OCI-LY3 (cell line): ENCODE data around the gene HSF2BP.

Source experiments
- H2AFZ ChIP-seq: fragments of 200-600, 300-600 bp; shearing (Covaris generic); 2 replicates; pipeline ENCODE4 v1.6.0; 2014; ENCODE audit warnings: antibody characterized with exemption, low read depth, low read length
- H3K27ac ChIP-seq: fragments of 200-600, 300-600 bp; sonication (generic); 2 replicates; pipeline ENCODE4 v1.5.1; 2014; ENCODE audit warnings: mild to moderate bottlenecking, low read length, moderate library complexity, mixed read lengths
- H3K27me3 ChIP-seq: fragments of 200-600, 300-600 bp; sonication (generic); 2 replicates; pipeline ENCODE4 v1.6.1; 2014; ENCODE audit warnings: low read depth, low read length, mixed read lengths
- H3K36me3 ChIP-seq: fragments of 200-600, 300-600 bp; sonication (generic); replicated peaks from 2 replicates; pipeline ENCODE3; 2014; ENCODE audit warnings: low read depth, low read length, mixed read lengths
- H3K4me1 ChIP-seq: fragments of 300-600, 200-600 bp; sonication (generic); 2 replicates; pipeline ENCODE4 v1.6.1; 2014; ENCODE audit warnings: low read length, mixed read lengths
- H3K4me2 ChIP-seq: fragments of 200-600, 300-600 bp; sonication (generic); 2 replicates; pipeline ENCODE4 v1.6.1; 2014; ENCODE audit warnings: low read length, mixed read lengths
- H3K4me3 ChIP-seq: fragments of 300-600, 200-600 bp; sonication (generic); 2 replicates; pipeline ENCODE4 v1.5.1; 2014; ENCODE audit warnings: antibody characterized with exemption, mild to moderate bottlenecking, low read length, moderate library complexity
- H3K79me2 ChIP-seq: fragments of 300-600, 200-600 bp; shearing (Covaris generic); 2 replicates; pipeline ENCODE4 v1.6.1; 2014; ENCODE audit warnings: mild to moderate bottlenecking, low read length, mixed read lengths
- H3K9ac ChIP-seq: fragments of 300-600, 200-600 bp; shearing (Covaris generic); 2 replicates; pipeline ENCODE4 v1.6.0; 2014; ENCODE audit warnings: mild to moderate bottlenecking, low read length, moderate library complexity
- H3K9me3 ChIP-seq: fragments of 200-600, 300-600 bp; shearing (Covaris generic); 2 replicates; pipeline ENCODE4 v1.6.1; 2014; ENCODE audit warnings: low read length, mixed read lengths; ENCODE audit not compliant: insufficient read depth
- H4K20me1 ChIP-seq: fragments of 200-600, 300-600 bp; sonication (generic); 2 replicates; pipeline ENCODE4 v1.6.1; 2016; ENCODE audit warnings: low read length, mixed read lengths; ENCODE audit not compliant: insufficient read depth
- CTCF ChIP-seq: fragments of 200-600, 300-600 bp; sonication (generic); IDR thresholded peaks from 2 replicates; pipeline ENCODE4 v1.5.1; 2014; ENCODE audit warnings: antibody characterized with exemption, low read length, low read depth
- EZH2phosphoT487 ChIP-seq: fragments of 200-600 bp; shearing (Covaris generic); IDR thresholded peaks from 2 replicates; pipeline ENCODE4 v1.6.1; 2018; ENCODE audit warnings: antibody characterized with exemption, mixed run types, low read depth

Gene HSF2BP

DNA sequence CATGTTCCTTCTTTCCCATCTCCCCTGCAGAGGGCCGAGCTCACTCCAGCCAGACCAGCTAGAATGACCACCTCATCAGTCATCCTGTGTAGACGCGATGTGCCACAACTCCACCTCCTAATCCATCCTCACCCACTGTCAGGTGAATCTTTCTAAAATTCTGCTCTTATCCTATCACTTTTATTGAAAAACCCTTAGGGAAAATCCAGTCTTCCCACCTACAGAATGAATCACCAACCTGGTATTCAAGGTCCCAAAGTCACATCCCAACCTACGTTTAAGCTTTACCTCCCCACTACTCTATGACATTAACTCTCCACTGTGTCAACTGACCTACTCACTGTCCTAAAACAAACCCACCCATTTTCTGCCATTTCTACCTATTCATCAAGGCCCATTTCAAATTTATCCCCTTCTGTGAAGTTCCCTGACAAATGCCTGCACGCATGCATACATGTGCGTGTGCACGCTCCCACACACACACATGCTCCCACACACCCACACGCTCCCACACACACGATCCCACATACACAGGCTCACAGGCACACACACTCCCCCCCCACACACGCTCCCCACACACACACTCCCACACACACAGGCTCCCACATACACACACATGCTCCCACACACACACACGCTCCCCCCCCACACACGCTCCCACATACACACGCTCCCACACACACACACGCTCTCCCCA lies 27.7 kb downstream of the HSF2BP start:
- Histone ChIP-seq H3K4me2 (no peak overlapping the region), H3K4me1 (no peaks in the 10 kb centered on the region), H3K27me3 (no peaks in the 10 kb centered on the region), H3K9ac (no peak overlapping the region), H2AFZ (no peak overlapping the region), H4K20me1 (no peaks in the 10 kb centered on the region), H3K79me2 (no peaks in the 10 kb centered on the region), H3K4me3 (no peak overlapping the region), H3K27ac (no peak overlapping the region), H3K9me3 (no peaks in the 10 kb centered on the region), H3K36me3 (no peaks in the 10 kb centered on the region)
- TF ChIP-seq EZH2phosphoT487 (no peak), CTCF (no peak)

GRCh38 chr21:43627527-43627926 lies 31.8 kb downstream of the HSF2BP start:
- Histone ChIP-seq H3K79me2 (no peaks in the 10 kb centered on the region), H3K9me3 (no peaks in the 10 kb centered on the region), H3K27me3 (no peaks in the 10 kb centered on the region), H3K4me3 (no peak overlapping the region), H3K4me2 (no peak overlapping the region), H2AFZ (no peak overlapping the region), H3K4me1 (no peaks in the 10 kb centered on the region), H3K9ac (no peak overlapping the region), H4K20me1 (no peaks in the 10 kb centered on the region), H3K27ac (no peak overlapping the region), H3K36me3 (no peaks in the 10 kb centered on the region)
- no peak for TF ChIP-seq CTCF

- Histone ChIP-seq H3K4me1 (no peaks in the 10 kb centered on the region), H3K9me3 (no peaks in the 10 kb centered on the region), H3K9ac (no peak overlapping the region), H3K79me2 (no peaks in the 10 kb centered on the region), H3K36me3 (no peaks in the 10 kb centered on the region), H3K27ac (no peak overlapping the region), H3K4me2 (no peak overlapping the region), H3K27me3 (no peaks in the 10 kb centered on the region), H2AFZ (no peak overlapping the region), H3K4me3 (no peak overlapping the region), H4K20me1 (no peaks in the 10 kb centered on the region)
- TF ChIP-seq EZH2phosphoT487 (no peak), CTCF (no peak)
These were observed 32.9 kb downstream of the HSF2BP start for GRCh38 chr21:43626390-43626789.

DNA sequence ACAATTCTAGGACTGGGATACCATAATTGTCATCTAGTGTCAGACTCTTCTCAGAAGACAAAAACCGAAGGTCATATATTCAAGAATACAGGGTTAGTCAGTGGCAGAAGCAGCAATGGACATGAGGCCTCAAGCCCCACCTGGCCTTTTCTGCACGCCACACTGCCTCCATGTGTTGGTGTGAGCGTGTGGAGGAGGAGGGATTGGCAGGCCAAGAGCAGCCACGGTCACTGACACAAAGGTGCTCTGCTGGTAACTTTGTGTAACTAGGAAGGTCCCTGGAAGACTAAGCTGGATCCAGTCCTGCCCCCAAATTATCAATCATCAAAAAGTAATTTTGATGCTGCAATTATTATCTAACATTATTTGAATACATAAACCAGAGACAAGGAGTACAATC lies 34.9 kb downstream of the HSF2BP start:
- H3K27ac ChIP-seq: no peak overlapping the region
- H3K79me2 ChIP-seq: no peaks in the 10 kb centered on the region
- H3K4me2 ChIP-seq: no peak overlapping the region
- no peaks in the 10 kb centered on the region for H4K20me1 ChIP-seq
- peaks cover 4% of the 10 kb centered on the region for H3K36me3 ChIP-seq
- no peaks in the 10 kb centered on the region for H3K9me3 ChIP-seq
- no peaks in the 10 kb centered on the region for H3K4me1 ChIP-seq
- H3K27me3 ChIP-seq: no peaks in the 10 kb centered on the region
- no peak overlapping the region for H2AFZ ChIP-seq
- TF ChIP-seq CTCF (no peak), EZH2phosphoT487 (no peak)
- H3K9ac ChIP-seq: no peak overlapping the region
- no peak overlapping the region for H3K4me3 ChIP-seq
